ENCODE measurements around the gene NXN.

- TF ChIP-seq, protein P1, sequence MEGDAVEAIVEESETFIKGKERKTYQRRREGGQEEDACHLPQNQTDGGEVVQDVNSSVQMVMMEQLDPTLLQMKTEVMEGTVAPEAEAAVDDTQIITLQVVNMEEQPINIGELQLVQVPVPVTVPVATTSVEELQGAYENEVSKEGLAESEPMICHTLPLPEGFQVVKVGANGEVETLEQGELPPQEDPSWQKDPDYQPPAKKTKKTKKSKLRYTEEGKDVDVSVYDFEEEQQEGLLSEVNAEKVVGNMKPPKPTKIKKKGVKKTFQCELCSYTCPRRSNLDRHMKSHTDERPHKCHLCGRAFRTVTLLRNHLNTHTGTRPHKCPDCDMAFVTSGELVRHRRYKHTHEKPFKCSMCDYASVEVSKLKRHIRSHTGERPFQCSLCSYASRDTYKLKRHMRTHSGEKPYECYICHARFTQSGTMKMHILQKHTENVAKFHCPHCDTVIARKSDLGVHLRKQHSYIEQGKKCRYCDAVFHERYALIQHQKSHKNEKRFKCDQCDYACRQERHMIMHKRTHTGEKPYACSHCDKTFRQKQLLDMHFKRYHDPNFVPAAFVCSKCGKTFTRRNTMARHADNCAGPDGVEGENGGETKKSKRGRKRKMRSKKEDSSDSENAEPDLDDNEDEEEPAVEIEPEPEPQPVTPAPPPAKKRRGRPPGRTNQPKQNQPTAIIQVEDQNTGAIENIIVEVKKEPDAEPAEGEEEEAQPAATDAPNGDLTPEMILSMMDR (IDR thresholded peaks at IDR 0.05) = no peak
- no peak for TF ChIP-seq POLR2A (IDR thresholded peaks at IDR 0.05)
These were observed 28.6 kb upstream of the NXN start for GRCh38 chr17:1008008-1008761.

All from Peyer's patch (tissue), 4 donors.